Fibroblast of skin of left biceps (primary cell): ENCODE results near the gene KCP.

Experiments used
- DNase-seq, 2 experiments: peaks; one replicate each; pipeline ENCODE4 v3.0.0-alpha.2; 2013; ENCODE audit warnings: low read depth in 2 of 2

KCP gene

DNA sequence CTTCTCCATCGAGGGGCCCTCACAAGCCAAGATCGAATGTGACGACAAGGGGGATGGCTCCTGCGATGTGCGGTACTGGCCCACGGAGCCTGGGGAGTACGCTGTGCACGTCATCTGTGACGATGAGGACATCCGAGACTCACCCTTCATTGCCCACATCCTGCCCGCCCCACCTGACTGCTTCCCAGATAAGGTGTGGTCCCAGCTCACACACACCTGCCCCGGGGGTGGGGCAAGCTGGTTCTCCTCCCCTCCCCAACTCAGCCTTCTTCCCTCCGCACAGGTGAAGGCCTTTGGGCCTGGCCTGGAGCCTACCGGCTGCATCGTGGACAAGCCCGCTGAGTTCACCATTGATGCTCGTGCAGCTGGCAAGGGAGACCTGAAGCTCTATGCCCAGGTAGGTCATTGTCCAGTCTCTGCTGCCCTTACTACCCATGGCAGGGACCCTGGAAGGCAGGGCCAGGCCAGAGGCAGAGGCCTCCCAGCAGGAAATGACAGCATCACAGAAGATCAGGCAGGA, 69.3 kb downstream of the KCP start:
- DNase-seq, result no peak

GRCh38 chr7:128840326-128841170, 70.0 kb downstream of the KCP start:
- DNase-seq, result no peak

- no peak for DNase-seq
Observed at GRCh38 chr7:128839751-128840177, 70.7 kb downstream of the KCP start.

DNA sequence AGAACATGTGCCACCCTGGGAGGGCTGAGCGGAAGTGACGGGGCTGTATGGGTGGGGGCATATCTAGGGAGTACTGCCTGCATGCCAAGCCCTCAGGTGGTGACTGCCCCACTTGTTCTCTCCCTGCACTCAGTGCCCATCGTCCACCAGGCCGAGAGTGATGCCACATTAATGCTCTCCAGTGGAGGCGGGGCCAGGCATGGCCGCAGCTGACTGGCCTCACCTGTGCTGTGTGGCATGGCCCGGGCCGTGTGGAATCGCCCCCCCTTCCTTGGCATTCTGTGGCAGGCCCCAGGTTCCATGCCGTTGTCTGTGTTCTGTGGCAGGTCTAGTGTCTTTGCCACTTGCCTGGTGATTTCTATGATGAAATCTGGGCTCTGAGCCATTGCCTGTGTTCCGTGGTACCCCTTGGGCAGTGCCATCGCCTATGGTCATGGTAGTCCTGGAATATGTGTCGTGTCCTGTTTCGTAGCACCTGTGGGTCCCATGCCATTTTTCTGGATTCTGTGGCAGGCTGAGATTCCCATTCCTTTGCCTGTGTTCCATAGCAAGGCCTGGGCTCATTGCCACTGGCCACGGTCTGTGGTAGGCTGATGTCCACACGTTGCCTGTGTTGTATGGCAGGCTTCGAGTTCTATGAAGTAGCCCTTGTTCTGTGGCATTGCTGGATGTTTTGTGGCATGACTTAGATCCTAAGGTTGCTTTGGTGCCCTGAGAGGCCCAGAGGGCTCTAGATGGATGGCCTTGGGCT, 71.4 kb downstream of the KCP start:
- no peak for DNase-seq

DNA sequence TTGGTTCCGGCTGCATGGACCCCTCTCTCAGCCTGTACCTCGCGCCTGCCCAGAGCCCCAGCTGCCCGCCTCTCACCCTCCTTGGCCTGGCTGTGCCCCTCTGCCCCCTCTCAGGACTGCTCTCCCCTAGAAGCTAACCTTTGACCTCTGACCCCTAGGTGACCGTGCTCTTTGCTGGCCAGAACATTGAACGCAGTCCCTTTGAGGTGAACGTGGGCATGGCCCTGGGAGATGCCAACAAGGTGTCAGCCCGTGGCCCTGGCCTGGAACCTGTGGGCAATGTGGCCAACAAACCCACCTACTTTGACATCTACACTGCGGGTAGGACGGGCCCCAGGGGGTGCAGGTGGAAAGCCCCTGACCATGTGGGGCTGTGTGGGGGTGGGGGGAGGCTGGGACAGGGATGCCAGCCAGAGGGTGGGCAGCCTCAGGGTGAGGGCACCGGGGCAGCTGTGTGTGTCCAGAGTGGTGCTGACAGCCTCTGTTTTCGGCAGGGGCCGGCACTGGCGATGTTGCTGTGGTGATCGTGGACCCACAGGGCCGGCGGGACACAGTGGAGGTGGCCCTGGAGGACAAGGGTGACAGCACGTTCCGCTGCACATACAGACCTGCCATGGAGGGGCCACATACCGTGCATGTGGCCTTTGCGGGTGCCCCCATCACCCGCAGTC, 72.3 kb downstream of the KCP start:
- no peak for DNase-seq

DNA sequence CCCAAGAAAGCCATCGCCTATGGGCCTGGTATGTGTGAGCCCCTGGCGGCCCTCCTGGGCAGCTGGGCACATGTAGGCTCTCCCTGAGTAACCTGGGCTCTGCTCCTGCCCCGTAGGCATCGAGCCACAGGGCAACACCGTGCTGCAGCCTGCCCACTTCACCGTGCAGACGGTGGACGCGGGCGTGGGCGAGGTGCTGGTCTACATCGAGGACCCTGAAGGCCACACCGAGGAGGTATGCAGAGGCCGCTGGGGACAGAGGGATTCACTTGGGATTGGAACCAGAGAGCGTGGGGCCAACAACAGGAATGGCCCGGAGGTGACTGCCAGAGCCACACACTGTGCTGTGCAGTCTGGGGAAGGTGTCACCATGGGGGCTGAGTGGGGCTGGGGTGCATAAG, 73.0 kb downstream of the KCP start:
- no peak for DNase-seq

DNA sequence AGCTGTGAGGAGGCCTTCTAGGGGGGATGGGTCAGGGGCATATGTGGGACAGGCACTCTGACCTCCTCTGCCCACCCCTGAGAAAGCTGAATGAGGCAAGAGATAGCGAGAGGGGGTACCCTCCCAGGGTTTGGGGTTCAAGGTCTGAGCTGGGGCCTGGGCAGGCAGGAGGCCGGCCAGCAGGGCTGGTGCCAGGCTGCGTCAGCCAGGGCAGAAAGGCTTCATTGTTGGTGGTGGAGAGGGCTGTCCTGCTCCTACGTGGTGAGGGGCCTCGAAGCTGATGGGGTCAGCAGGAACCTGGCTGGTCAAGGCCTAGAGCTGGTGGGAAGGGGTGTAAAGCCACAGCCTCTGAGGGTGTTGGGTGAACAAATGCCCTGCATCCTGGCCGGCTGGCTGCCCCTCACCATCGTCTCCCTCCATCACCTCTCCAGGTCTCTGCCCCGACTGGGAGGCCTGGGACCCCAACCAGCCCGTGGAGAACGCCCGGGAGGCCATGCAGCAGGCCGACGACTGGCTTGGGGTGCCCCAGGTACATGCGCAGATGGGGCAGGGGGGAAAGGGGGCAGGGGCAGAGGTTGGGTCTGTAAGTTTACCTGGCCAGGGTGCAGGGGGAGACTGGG, 73.7 kb downstream of the KCP start:
- no peak for DNase-seq

DNA sequence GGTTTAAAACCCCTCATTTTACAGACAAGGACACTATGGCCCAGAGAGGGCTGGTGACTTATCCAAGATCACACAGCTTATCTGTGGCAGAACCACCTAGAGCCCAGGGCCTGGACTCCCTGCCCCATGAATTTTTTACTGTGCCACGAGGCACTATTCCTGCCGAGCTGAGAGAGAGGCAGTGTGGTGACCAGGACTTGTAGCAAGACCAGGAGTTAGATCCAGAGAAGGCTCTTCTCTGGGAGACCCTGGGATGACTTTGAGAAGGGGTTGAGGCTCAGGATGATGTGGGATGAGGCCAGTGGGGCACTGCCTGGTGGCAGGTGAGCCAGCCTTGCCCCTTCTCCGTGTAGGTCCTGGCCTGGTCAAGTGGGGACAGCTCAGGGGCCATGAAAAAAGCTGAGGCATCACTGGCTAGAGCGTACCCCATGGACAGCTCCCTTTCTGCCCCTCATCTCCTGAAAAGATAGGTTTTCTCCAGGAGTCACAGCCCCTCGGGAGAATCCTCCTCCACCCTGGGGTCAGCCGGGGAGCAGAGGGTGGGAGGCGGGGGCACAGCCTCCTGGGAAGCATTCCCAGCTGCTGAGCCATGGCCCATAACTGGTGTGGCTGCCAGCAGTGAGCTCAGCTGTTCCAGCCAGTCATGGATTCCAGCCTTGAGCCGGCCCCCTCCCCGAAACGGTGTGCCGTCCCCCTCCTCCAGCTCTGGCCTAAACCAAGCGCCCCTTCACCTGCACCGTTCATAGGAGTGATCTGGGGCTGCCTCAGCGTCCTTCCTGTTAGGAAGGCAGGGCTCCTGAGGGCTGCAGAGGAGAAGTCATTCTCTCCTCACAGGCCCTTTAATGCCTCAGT, 74.5 kb downstream of the KCP start:
- no peak for DNase-seq

DNA sequence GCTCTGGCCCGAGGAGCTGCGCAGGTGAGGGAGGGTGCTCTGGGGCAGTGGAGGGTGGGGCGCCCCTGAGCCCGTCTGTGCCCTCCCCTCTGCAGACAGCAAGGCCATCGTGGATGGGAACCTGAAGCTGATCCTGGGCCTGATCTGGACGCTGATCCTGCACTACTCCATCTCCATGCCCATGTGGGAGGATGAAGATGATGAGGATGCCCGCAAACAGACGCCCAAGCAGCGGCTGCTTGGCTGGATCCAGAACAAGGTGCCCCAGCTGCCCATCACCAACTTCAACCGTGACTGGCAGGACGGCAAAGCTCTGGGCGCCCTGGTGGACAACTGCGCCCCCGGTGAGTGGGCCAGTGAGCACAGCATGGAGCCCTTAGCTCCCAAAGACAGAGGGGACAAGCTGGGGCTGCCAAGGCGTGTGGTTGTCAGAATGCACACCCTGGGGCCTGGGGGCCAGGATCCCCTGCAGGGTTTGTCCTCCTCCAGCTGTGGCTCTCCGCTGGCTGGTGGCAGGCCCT, 75.2 kb downstream of the KCP start:
- DNase-seq, result no peak

- no peak for DNase-seq
Observed at GRCh38 chr7:128833946-128834325, 76.6 kb downstream of the KCP start.

- DNase-seq, result peak; percentile 62 to 64
Observed at GRCh38 chr7:128833148-128833945, 77.2 kb downstream of the KCP start.

- DNase-seq, result no peak
Observed at GRCh38 chr7:128832880-128833147, 77.7 kb downstream of the KCP start.

GRCh38 chr7:128831994-128832879, 78.3 kb downstream of the KCP start:
- no peak for DNase-seq

DNA sequence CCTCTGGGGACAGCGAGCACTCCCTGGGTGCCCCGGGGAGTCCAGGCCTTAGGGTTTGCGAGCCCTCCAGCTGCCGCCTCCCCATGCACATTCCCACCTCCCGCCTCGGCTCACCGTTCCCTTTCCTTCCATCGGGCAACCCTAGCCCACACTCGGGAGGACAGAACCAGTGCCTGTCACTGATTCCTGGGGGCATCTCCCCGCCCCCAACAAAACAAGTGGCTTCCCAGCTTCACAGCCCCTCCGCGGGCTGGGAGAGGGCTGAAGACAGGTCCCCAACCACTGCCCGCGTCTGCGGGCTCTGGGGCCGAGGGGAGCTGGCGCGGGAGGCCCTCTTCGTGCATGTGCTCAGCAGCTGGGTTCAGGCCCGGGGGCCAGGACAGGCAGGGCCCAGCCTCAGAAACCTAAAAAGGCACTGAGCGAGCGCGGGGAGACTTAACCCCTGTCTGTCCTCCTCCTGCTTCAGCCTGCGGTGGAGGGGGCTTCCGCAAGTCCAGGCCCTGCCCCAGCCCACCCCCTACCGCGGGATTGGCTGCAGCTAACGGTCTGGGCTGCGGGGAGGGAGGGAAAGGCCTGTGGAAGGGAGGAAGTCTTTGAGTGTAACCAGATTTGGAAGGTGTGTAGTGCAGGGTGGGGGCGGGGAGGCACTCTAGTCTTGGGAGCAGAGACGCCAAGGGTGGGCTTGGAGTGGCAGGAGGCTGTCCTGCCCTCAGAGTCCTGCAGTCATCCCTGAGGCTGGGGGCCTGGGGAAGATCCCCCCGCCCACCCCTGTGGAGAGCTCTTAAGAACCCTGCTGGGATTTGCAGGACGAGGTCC, 79.1 kb downstream of the KCP start:
- DNase-seq, result peak in 1 of 2 experiments; percentile 49

GRCh38 chr7:128830231-128831177, 80.0 kb downstream of the KCP start, which contains the start of gene FLNC:
Gene FLNC, plus strand, starts transcription at chr7:128830406. Its CDS starts 232 bp downstream, at chr7:128830638.
- DNase-seq, result peak in 1 of 2 experiments; percentile 53

GRCh38 chr7:128829391-128830166, 80.9 kb downstream of the KCP start:
- no peak for DNase-seq
